HCT116 (cell line): Measurements from ENCODE around the gene ALK.

ENCODE experiments used
- CTCF ChIP-seq, 3 experiments: fragments of 200-600 bp in 1 of 3; sonication (generic) in 1 of 3; IDR thresholded peaks in 2 of 3; conservative IDR thresholded peaks in 1 of 3; 2 replicates each; pipeline ENCODE4 v1.5.1; 2012 to 2017; ENCODE audit warnings: low read depth in 2 of 3, low read length in 2 of 3, antibody characterized with exemption in 1 of 3, borderline replicate concordance in 1 of 3, control low read depth in 1 of 3, mild to moderate bottlenecking in 1 of 3, mixed read lengths in 1 of 3, mixed run types in 1 of 3, moderate library complexity in 1 of 3; ENCODE audit not compliant: insufficient read depth in 1 of 3
- EZH2phosphoT487 ChIP-seq: fragments of 200-600 bp; IDR thresholded peaks from 2 replicates; pipeline ENCODE4 v1.6.1; 2018; ENCODE audit warnings: antibody characterized with exemption, borderline replicate concordance

- no peak for TF ChIP-seq CTCF (IDR thresholded peaks at IDR 0.05 in 2 of 3, conservative IDR thresholded peaks at IDR 0.05 in 1 of 3; ENCODE audit: borderline replicate concordance in 1 of 3, insufficient read depth in 1 of 3, low read depth in 2 of 3, low read length in 2 of 3)
- no peak for TF ChIP-seq EZH2phosphoT487
Observed at GRCh38 chr2:29749843-29750242, 171.5 kb downstream of the ALK start.
